ENCODE data around the gene PYCARD.
"Not testable (repeated sequence)": the region's sequence is repeated elsewhere in the genome, so short reads cannot be mapped to it uniquely, and the experiment has no call there.

Gene PYCARD

GRCh38 chr16:31189412-31189778 lies 13.2 kb downstream of the PYCARD start:
- no peak for DNase-seq

- no peak for DNase-seq
These were observed 13.8 kb downstream of the PYCARD start for GRCh38 chr16:31188450-31189411.

- no peak for DNase-seq
These were observed 14.8 kb downstream of the PYCARD start for GRCh38 chr16:31187808-31188189.

- no peak for DNase-seq
These were observed 15.4 kb downstream of the PYCARD start for GRCh38 chr16:31186930-31187807.

- DNase-seq, result no peak
These were observed 16.4 kb downstream of the PYCARD start for GRCh38 chr16:31186176-31186575.

- no peak for DNase-seq
These were observed 17.2 kb downstream of the PYCARD start for GRCh38 chr16:31185339-31185738.

- no peak for DNase-seq
These were observed 17.7 kb downstream of the PYCARD start for GRCh38 chr16:31184888-31185287.

GRCh38 chr16:31183432-31184428 lies 18.8 kb downstream of the PYCARD start:
- no peak for DNase-seq

- DNase-seq, result no peak
These were observed 20.2 kb downstream of the PYCARD start for GRCh38 chr16:31182391-31182790.

- peak; percentile 13 for DNase-seq
These were observed 21.3 kb downstream of the PYCARD start for GRCh38 chr16:31181102-31181830.

- DNase-seq, result peak; percentile 87
These were observed 22.7 kb downstream of the PYCARD start, which contains the start of gene FUS for GRCh38 chr16:31179747-31180459. Gene FUS (plus strand): TSS chr16:31180139. CDS start chr16:31180215, 76 bp downstream.

- no peak for DNase-seq
These were observed 23.3 kb downstream of the PYCARD start for GRCh38 chr16:31179219-31179746.

- no peak for DNase-seq
These were observed 25.4 kb downstream of the PYCARD start for GRCh38 chr16:31177136-31177535.

- not testable (repeated sequence) for DNase-seq
These were observed 32.5 kb downstream of the PYCARD start for GRCh38 chr16:31170048-31170447.

- no peak for DNase-seq
These were observed 33.7 kb downstream of the PYCARD start for GRCh38 chr16:31168848-31169247.

- no peak for DNase-seq
These were observed 35.2 kb downstream of the PYCARD start for GRCh38 chr16:31167315-31167714.

GRCh38 chr16:31157136-31157535 lies 45.4 kb downstream of the PYCARD start:
- DNase-seq, result no peak

Data from NCI-H2171 treated with DMSO at 0.1 percent for 48 hours (cell line).